HG03066 (cell line): ENCODE data around the gene PYROXD2.
"Not testable (repeated sequence)": the region's sequence is repeated elsewhere in the genome, so short reads cannot be mapped to it uniquely, and the experiment has no call there.

Experiments
- ATAC-seq: cut with Tn5 transposase; IDR thresholded peaks from one replicate; pipeline ENCODE4 v1.9.1; 2021; ENCODE audit warnings: low read depth; ENCODE audit not compliant: unreplicated experiment

The PYROXD2 gene

GRCh38 chr10:98370831-98371820, 43.9 kb downstream of the PYROXD2 start:
- ATAC-seq = no peak

DNA sequence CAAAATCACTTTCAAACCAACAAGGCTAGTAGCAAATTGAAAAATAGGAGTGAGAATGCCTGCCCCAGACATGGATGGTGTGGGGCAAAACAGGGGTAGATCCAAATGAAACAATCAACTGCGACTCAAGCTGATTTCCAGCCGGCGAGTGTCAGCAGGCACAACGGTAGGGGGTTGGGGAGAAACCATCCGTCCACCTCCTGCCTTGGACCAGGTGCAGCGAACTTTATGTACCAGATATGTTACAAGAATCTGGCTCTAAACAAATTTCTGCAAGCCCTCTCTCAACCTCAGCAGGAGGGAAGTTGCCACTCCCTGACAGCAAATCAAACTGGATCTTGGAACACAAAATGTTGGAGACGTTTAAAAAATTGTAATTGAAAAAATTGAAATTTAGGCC, 45.2 kb downstream of the PYROXD2 start:
- no peak for ATAC-seq

DNA sequence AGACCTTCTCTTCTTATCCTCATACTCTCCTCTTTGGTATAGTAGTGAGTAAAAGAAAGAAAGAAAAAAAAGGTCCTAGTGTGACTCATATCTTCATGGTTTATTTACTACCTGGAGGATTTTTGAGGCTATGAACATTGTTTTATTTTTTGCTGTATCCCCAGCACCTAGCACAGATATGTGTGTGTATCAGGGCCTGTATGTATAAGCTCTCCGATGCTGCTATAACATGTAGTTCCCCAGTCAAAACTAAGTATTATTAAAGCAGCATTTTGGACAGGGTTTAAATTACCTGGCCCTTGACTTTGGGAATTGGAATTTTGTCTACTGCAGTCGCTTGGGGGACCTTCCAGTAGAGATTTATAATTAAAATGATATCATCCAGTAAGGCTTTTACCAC, 46.3 kb downstream of the PYROXD2 start:
- no peak for ATAC-seq

- no peak for ATAC-seq
Observed at GRCh38 chr10:98367604-98368451, 47.2 kb downstream of the PYROXD2 start.

- no peak for ATAC-seq
Observed at GRCh38 chr10:98366062-98366530, 48.9 kb downstream of the PYROXD2 start.

- no peak for ATAC-seq
Observed at GRCh38 chr10:98365406-98366061, 49.4 kb downstream of the PYROXD2 start.

GRCh38 chr10:98364432-98365102, 50.4 kb downstream of the PYROXD2 start:
- ATAC-seq = no peak

GRCh38 chr10:98363220-98363619, 51.8 kb downstream of the PYROXD2 start:
- ATAC-seq = no peak

- peak; percentile 85 for ATAC-seq
Observed at GRCh38 chr10:98361131-98362025, 53.6 kb downstream of the PYROXD2 start.

DNA sequence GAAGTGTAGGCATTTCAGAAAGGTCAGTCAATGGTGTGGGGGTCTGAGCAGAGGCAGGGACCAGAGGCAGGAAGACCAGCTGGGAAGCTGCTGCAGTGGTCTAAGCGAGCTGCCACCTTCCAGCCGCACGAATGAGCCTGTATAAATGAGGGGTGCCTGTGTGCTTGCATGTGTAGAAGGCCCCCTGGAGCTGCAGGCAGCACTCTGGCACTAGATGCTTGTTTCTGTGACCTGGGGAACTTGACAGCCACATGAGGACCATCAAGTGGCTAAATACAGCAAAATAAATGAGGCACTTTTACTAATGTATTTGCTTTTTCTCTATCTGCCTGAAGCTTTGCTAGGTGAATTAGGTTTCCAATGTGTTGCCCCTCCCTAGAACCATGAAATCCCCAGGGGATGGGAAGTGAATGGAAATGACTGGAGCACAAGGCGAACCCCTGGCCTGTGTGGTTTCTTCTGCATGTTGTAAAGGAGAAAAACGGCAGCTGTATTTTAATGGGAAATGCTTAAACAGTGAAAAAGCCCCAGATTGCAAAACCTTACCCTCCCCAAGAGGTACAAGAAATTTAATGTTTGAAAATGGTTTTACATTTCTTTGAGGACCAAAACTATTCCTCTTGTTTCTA, 57.7 kb downstream of the PYROXD2 start:
- no peak for ATAC-seq

GRCh38 chr10:98354491-98354890, 60.5 kb downstream of the PYROXD2 start:
- no peak for ATAC-seq

DNA sequence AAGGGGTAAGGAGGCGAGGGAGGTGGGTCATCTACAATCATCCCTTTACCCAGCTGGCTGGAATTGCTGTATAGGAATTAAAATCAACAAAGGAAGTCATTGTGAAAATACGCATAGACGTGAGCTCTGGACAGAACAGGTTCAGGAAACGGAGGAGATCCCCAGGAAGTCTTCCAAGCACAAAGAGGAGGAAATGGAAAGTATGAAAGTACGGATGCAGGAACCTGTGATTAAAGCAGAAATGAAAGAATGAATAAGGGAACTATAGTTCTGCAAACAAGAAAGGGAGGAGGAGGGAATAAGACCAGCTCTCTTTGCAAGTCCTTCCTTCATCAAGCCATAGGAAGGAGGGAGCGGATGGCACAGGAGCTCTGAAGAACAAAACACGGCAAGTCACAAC, 61.8 kb downstream of the PYROXD2 start:
- no peak for ATAC-seq

GRCh38 chr10:98351831-98352402, 63.1 kb downstream of the PYROXD2 start:
- no peak for ATAC-seq

DNA sequence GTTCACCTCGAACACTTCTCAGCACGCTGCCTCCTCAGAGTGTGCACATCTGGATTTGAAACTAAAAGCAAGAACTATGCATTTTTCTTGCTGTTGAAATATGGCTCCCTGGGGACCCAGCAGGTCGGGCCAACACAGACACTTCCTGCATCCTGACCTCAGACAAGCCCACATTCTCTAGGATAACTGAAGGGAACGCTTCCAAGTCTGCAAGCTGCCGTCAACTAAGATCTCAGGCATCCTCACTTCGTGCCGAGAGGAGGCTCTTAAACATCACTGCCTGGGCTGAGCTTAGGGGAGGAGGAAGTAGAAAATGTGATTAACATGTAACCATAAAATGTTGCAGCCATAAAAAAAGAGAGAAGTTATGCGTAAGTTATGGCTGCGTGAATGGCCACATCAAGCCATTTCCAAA, 65.5 kb downstream of the PYROXD2 start:
- ATAC-seq = peak; percentile 63

- ATAC-seq = no peak
Observed at GRCh38 chr10:98346847-98347246, 68.1 kb downstream of the PYROXD2 start.

DNA sequence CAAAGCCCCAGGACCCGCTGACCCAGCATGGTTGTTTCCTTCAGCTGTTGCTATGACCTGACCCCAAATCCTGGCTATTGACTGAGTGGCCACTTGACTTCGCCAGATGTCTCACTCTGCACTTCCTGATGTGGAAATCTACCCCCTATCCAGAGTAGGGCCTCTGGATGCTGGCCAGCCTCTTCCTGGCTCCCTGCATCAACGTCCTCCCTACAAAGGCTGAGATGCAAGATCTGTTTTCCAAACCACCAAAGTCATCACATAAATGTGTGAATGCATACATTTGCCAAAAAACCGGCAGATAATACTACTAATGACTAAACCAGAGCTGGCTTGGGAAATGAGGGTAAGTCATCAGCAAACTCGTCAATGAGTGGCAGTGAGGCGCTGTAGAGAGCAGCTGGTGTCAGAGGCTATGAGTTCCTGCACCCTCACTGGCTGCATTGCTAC, 70.4 kb downstream of the PYROXD2 start:
- no peak for ATAC-seq

GRCh38 chr10:98341701-98342100, 73.3 kb downstream of the PYROXD2 start:
- ATAC-seq = not testable (repeated sequence)

GRCh38 chr10:98340940-98341310, 74.1 kb downstream of the PYROXD2 start:
- no peak for ATAC-seq
